Activated CD4-positive, alpha-beta T cell treated with anti-CD3 and anti-CD28 coated beads, Interleukin-2, Interleukin-6, amounts not matched to agents 100 ng/mL and 50 ng/mL, durations not matched to agents 16 hours and 8 hours (primary cell): ENCODE results near the gene GLE1.
"Not testable (repeated sequence)": the region's sequence is repeated elsewhere in the genome, so short reads cannot be mapped to it uniquely, and the experiment has no call there.

Experiments used
- DNase-seq: peaks from one replicate; pipeline ENCODE4 v3.0.0-alpha.2; 2020

Gene GLE1

GRCh38 chr9:128552744-128553440, 48.4 kb downstream of the GLE1 start:
- peak; percentile 60 for DNase-seq

- no peak for DNase-seq
Measured at GRCh38 chr9:128553728-128554127, 49.2 kb downstream of the GLE1 start.

- DNase-seq = peak; percentile 39
Measured at GRCh38 chr9:128554155-128554862, 49.8 kb downstream of the GLE1 start.

GRCh38 chr9:128555180-128555721, 50.7 kb downstream of the GLE1 start:
- no peak for DNase-seq

GRCh38 chr9:128556276-128556675, 51.8 kb downstream of the GLE1 start:
- no peak for DNase-seq

GRCh38 chr9:128556926-128557634, 52.6 kb downstream of the GLE1 start:
- no peak for DNase-seq

- peak; percentile 62 for DNase-seq
Measured at GRCh38 chr9:128558431-128559310, 54.2 kb downstream of the GLE1 start.

GRCh38 chr9:128565578-128565977, 61.1 kb downstream of the GLE1 start:
- no peak for DNase-seq

GRCh38 chr9:128568470-128569078, 64.1 kb downstream of the GLE1 start:
- no peak for DNase-seq

GRCh38 chr9:128575469-128575868, 71.0 kb downstream of the GLE1 start:
- DNase-seq = no peak

GRCh38 chr9:128575916-128576315, 71.4 kb downstream of the GLE1 start:
- DNase-seq = no peak

GRCh38 chr9:128577206-128577605, 72.7 kb downstream of the GLE1 start:
- no peak for DNase-seq

GRCh38 chr9:128579194-128579593, 74.7 kb downstream of the GLE1 start:
- DNase-seq = no peak

GRCh38 chr9:128580731-128581130, 76.2 kb downstream of the GLE1 start:
- no peak for DNase-seq

GRCh38 chr9:128585155-128585554, 80.6 kb downstream of the GLE1 start:
- not testable (repeated sequence) for DNase-seq

- DNase-seq = peak; percentile 11
Measured at GRCh38 chr9:128586934-128587333, 82.4 kb downstream of the GLE1 start.

GRCh38 chr9:128587453-128587852, 82.9 kb downstream of the GLE1 start:
- peak; percentile 82 for DNase-seq

- no peak for DNase-seq
Measured at GRCh38 chr9:128588581-128589233, 84.2 kb downstream of the GLE1 start.
